SU-DHL-6 (cell line): ENCODE results near the gene DHCR24.

Experiments used
- H2AFZ ChIP-seq: fragments of 200-600 bp; sonication (generic); 2 replicates; pipeline ENCODE4 v1.6.1; 2014; ENCODE audit warnings: low read depth, mild to moderate bottlenecking, moderate library complexity, mixed read lengths, antibody characterized with exemption, low read length; ENCODE audit not compliant: severe bottlenecking
- H3F3A ChIP-seq: fragments of 200-600 bp; shearing (Covaris generic); 2 replicates; pipeline ENCODE4 v1.6.0; 2016; ENCODE audit warnings: antibody characterized with exemption, mild to moderate bottlenecking; ENCODE audit not compliant: insufficient read depth
- H3K27ac ChIP-seq: fragments of 200-600 bp; sonication (generic); 2 replicates; pipeline ENCODE4 v1.5.1; 2016; ENCODE audit warnings: low read depth, mild to moderate bottlenecking, low read length, moderate library complexity, mixed read lengths
- H3K27me3 ChIP-seq: fragments of 200-600 bp; sonication (generic), shearing (Covaris generic); 2 replicates; pipeline ENCODE4 v1.6.0; 2014; ENCODE audit warnings: mild to moderate bottlenecking, low read length
- H3K36me3 ChIP-seq: fragments of 200-600 bp; sonication (generic); 2 replicates; pipeline ENCODE4 v1.6.1; 2014; ENCODE audit warnings: mild to moderate bottlenecking, low read length, mixed read lengths
- H3K4me2 ChIP-seq: fragments of 300-600, 200-600 bp; shearing (Covaris generic), sonication (generic); 2 replicates; pipeline ENCODE4 v1.6.0; 2014; ENCODE audit warnings: low read length, low read depth, mild to moderate bottlenecking; ENCODE audit not compliant: poor library complexity, severe bottlenecking
- H3K4me3 ChIP-seq: fragments of 200-600 bp; sonication (generic); 2 replicates; pipeline ENCODE4 v1.5.1; 2014; ENCODE audit warnings: antibody characterized with exemption, low read length, mild to moderate bottlenecking, mixed read lengths; ENCODE audit not compliant: insufficient read depth, poor library complexity, severe bottlenecking
- H3K79me2 ChIP-seq: fragments of 200-600 bp; sonication (generic); 2 replicates; pipeline ENCODE4 v1.6.1; 2014; ENCODE audit warnings: mild to moderate bottlenecking, low read length, moderate library complexity; ENCODE audit not compliant: insufficient read depth
- H3K9ac ChIP-seq: fragments of 200-600 bp; sonication (generic); 2 replicates; pipeline ENCODE4 v1.7.0; 2014; ENCODE audit warnings: mild to moderate bottlenecking, low read length
- H3K9me2 ChIP-seq: fragments of 200-600 bp; sonication (generic); replicated peaks from 2 replicates; pipeline ENCODE4 v1.6.1; 2014; ENCODE audit warnings: low read length; ENCODE audit not compliant: insufficient read depth
- H3K9me3 ChIP-seq: fragments of 200-600 bp; sonication (generic); 2 replicates; pipeline ENCODE4 v1.6.1; 2014; ENCODE audit warnings: low read length, mixed read lengths; ENCODE audit not compliant: insufficient read depth
- H4K20me1 ChIP-seq: fragments of 200-600 bp; sonication (generic); 2 replicates; pipeline ENCODE4 v1.6.1; 2014; ENCODE audit warnings: low read depth, mild to moderate bottlenecking, antibody characterized with exemption, low read length, moderate library complexity, mixed read lengths
- CTCF ChIP-seq: fragments of 200-600 bp; sonication (generic); IDR thresholded peaks from one replicate; pipeline ENCODE4 v1.5.1; 2017; ENCODE audit warnings: antibody characterized with exemption, mild to moderate bottlenecking, low read length, moderate library complexity; ENCODE audit not compliant: insufficient read depth, poor library complexity, severe bottlenecking
- EZH2phosphoT487 ChIP-seq: fragments of 200-600 bp; sonication (generic), shearing (Covaris generic); conservative IDR thresholded peaks from 2 replicates; pipeline ENCODE4 v1.6.1; 2018; ENCODE audit warnings: mild to moderate bottlenecking, antibody characterized with exemption, low read length, moderate library complexity, mixed read lengths

The DHCR24 gene

GRCh38 chr1:54811066-54811465 lies 75.9 kb downstream of the DHCR24 start:
- H3K79me2 ChIP-seq, result no peaks in the 10 kb centered on the region
- H3K27me3 ChIP-seq, result no peaks in the 10 kb centered on the region
- no peak overlapping the region for H3K27ac ChIP-seq
- H3K9me3 ChIP-seq, result no peaks in the 10 kb centered on the region
- no peaks in the 10 kb centered on the region for H3K36me3 ChIP-seq
- H3K9ac ChIP-seq, result no peak overlapping the region
- H4K20me1 ChIP-seq, result no peaks in the 10 kb centered on the region
- no peak overlapping the region for H3K4me2 ChIP-seq
- H3K9me2 ChIP-seq, result no peaks in the 10 kb centered on the region
- no peak overlapping the region for H3K4me3 ChIP-seq
- no peaks in the 10 kb centered on the region for H3F3A ChIP-seq
- no peak overlapping the region for H2AFZ ChIP-seq
- TF ChIP-seq EZH2phosphoT487 (no peak), CTCF (no peak)

GRCh38 chr1:54810153-54810942 lies 76.6 kb downstream of the DHCR24 start:
- no peaks in the 10 kb centered on the region for H3K27me3 ChIP-seq
- no peaks in the 10 kb centered on the region for H4K20me1 ChIP-seq
- no peaks in the 10 kb centered on the region for H3K79me2 ChIP-seq
- TF ChIP-seq EZH2phosphoT487 (no peak), CTCF (peak; percentile 53)
- H3K36me3 ChIP-seq, result no peaks in the 10 kb centered on the region
- no peak overlapping the region for H3K4me2 ChIP-seq
- H3K9ac ChIP-seq, result no peak overlapping the region
- H3K4me3 ChIP-seq, result no peak overlapping the region
- no peaks in the 10 kb centered on the region for H3F3A ChIP-seq
- H3K27ac ChIP-seq, result no peak overlapping the region
- no peaks in the 10 kb centered on the region for H3K9me3 ChIP-seq
- H3K9me2 ChIP-seq, result no peaks in the 10 kb centered on the region
- H2AFZ ChIP-seq, result no peak overlapping the region

GRCh38 chr1:54809496-54810074 lies 77.4 kb downstream of the DHCR24 start:
- H3K27ac ChIP-seq, result no peak overlapping the region
- H3K9ac ChIP-seq, result no peak overlapping the region
- no peak overlapping the region for H3K4me2 ChIP-seq
- TF ChIP-seq CTCF, result no peak
- TF ChIP-seq EZH2phosphoT487, result no peak
- H3K27me3 ChIP-seq, result no peaks in the 10 kb centered on the region
- no peaks in the 10 kb centered on the region for H3F3A ChIP-seq
- H2AFZ ChIP-seq, result no peak overlapping the region
- H3K9me2 ChIP-seq, result no peaks in the 10 kb centered on the region
- no peak overlapping the region for H3K4me3 ChIP-seq
- H3K36me3 ChIP-seq, result no peaks in the 10 kb centered on the region
- H3K9me3 ChIP-seq, result no peaks in the 10 kb centered on the region
- no peaks in the 10 kb centered on the region for H3K79me2 ChIP-seq
- H4K20me1 ChIP-seq, result no peaks in the 10 kb centered on the region
